Measurements from ENCODE around the gene SP6.
A peak's percentile ranks its signal among the peaks of the same experiment; 100 is the strongest.

Gene SP6

GRCh38 chr17:47879028-47879585 is 28.1 kb upstream of the SP6 start:
- no peak for DNase-seq

- DNase-seq = no peak
Measured at GRCh38 chr17:47878203-47879027, 27.5 kb upstream of the SP6 start.

GRCh38 chr17:47877368-47878034 is 26.5 kb upstream of the SP6 start:
- no peak for DNase-seq

GRCh38 chr17:47875011-47875985 is 24.3 kb upstream of the SP6 start:
- no peak for DNase-seq

GRCh38 chr17:47873200-47874090 is 22.5 kb upstream of the SP6 start:
- no peak for DNase-seq

GRCh38 chr17:47872651-47873161 is 21.7 kb upstream of the SP6 start:
- DNase-seq = no peak

GRCh38 chr17:47872019-47872650 is 21.2 kb upstream of the SP6 start:
- DNase-seq = no peak

- no peak for DNase-seq
Measured at GRCh38 chr17:47871048-47871447, 20.1 kb upstream of the SP6 start.

GRCh38 chr17:47870056-47870455 is 19.1 kb upstream of the SP6 start:
- no peak for DNase-seq

- DNase-seq = no peak
Measured at GRCh38 chr17:47869114-47869513, 18.2 kb upstream of the SP6 start.

- no peak for DNase-seq
Measured at GRCh38 chr17:47867813-47868533, 17.0 kb upstream of the SP6 start.

- DNase-seq = no peak
Measured at GRCh38 chr17:47866941-47867340, 16.0 kb upstream of the SP6 start.

- no peak for DNase-seq
Measured at GRCh38 chr17:47864791-47865216, 13.8 kb upstream of the SP6 start.

- DNase-seq = peak; percentile 91
Measured at GRCh38 chr17:47862621-47863440, 11.9 kb upstream of the SP6 start.

GRCh38 chr17:47860386-47860785 is 9.4 kb upstream of the SP6 start:
- DNase-seq = no peak

GRCh38 chr17:47857551-47858455 is 6.8 kb upstream of the SP6 start:
- no peak for DNase-seq

GRCh38 chr17:47856830-47857229 is 5.9 kb upstream of the SP6 start:
- DNase-seq = no peak

- DNase-seq = no peak
Measured at GRCh38 chr17:47855737-47856136, 4.8 kb upstream of the SP6 start.
